D721Med (cell line): ENCODE measurements around the gene TRAPPC11.
"Not testable (repeated sequence)": the region's sequence is repeated elsewhere in the genome, so short reads cannot be mapped to it uniquely, and the experiment has no call there.

Experiments used
- DNase-seq: peaks from one replicate; pipeline ENCODE4 v3.0.0; 2011; ENCODE audit warnings: low spot score; ENCODE audit not compliant: insufficient read length
- FAIRE-seq: peaks from 2 replicates; lab custom pipeline; 2011; peaks lifted over from hg19 to GRCh38; lab: Jason Lieb, UNC
- TF ChIP-seq, protein P1 (sequence below): IDR thresholded peaks from 2 replicates; pipeline ENCODE4 v1.5.1; 2012; ENCODE audit warnings: mild to moderate bottlenecking, control low read depth; ENCODE audit not compliant: insufficient read depth; ENCODE audit errors: missing control alignments

TRAPPC11 gene

DNA sequence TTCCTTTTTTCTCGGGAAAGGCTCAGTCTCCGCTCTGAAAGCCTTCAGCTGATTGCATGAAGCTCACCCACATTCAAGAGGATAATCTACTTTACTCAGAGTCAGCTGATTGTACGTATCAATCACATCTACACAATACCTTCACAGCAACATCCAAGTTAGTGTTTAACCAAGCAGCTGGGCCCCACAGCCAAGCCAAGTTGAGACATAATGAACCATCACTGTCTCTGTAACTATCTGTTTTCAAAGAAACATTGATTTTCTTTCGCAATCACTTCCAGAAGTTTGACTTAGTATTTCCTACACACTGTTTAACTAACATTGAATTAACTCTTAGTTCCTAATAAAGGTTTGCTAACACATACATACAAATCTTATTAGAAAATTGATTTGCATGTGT lies 40.4 kb upstream of the TRAPPC11 start:
- no peak for FAIRE-seq
- peak; percentile 35 for DNase-seq
- TF ChIP-seq, protein P1, sequence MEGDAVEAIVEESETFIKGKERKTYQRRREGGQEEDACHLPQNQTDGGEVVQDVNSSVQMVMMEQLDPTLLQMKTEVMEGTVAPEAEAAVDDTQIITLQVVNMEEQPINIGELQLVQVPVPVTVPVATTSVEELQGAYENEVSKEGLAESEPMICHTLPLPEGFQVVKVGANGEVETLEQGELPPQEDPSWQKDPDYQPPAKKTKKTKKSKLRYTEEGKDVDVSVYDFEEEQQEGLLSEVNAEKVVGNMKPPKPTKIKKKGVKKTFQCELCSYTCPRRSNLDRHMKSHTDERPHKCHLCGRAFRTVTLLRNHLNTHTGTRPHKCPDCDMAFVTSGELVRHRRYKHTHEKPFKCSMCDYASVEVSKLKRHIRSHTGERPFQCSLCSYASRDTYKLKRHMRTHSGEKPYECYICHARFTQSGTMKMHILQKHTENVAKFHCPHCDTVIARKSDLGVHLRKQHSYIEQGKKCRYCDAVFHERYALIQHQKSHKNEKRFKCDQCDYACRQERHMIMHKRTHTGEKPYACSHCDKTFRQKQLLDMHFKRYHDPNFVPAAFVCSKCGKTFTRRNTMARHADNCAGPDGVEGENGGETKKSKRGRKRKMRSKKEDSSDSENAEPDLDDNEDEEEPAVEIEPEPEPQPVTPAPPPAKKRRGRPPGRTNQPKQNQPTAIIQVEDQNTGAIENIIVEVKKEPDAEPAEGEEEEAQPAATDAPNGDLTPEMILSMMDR: no peak

DNA sequence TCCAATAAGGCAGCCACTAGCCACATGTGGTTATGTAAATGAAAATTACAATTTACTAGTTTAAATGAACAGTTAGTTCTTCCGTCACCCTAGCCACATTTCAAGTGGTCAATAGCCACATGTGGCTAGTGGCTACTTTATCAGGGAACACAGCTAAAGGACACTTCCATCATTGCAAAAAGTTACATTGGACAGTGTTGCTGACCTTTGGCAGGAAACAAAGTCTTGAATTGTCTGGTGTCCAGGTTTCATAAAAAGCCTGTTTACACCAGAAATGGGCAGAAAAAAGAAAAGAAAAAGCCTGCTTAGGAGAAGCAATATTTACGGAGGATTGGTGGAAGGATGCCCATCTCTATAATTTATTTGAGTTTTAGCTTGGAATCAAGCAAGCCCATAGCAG lies 38.7 kb upstream of the TRAPPC11 start:
- TF ChIP-seq, protein P1: no peak
- FAIRE-seq (no peak), DNase-seq (no peak)

DNA sequence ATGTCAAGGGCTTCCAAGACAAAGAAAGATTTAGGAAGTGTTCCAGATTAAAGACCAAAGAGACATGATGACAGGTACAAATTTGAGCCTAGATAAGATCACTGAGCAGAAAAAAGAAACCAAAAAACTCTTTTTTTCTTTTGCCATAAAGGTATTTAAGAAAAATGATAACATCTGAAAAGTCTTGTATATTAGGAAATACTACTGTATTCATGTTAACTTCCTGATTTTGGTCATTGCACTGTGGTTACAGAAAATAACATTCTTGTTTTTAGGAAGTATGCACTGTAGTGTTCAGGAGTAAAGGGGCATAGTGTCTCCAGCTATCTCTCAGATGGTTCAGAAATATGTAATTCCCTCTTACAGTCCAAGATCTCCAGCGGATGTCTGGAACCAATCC lies 37.2 kb upstream of the TRAPPC11 start:
- TF ChIP-seq, protein P1: no peak
- FAIRE-seq: no peak
- DNase-seq: no peak

DNA sequence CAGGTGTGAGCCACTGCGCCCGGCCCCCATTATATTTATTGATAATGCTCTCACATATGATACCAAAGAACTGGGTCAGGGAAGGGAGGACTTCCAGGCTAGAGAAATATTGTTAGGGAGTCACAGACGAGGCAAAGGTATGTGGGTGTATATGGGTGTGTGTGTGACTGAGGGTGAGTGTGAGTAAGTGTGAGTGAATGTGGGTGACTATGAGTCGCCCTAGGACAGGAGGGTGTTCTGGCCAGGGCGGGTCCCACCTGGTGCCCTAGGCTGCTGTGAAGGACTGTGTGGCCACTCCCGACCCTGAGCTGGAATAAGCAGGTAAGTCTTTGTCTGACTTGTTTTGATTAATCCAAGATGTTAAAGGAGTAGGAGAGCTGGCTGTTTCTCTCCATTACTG lies 34.5 kb upstream of the TRAPPC11 start:
- FAIRE-seq (no peak), DNase-seq (no peak)
- TF ChIP-seq, protein P1: no peak

DNA sequence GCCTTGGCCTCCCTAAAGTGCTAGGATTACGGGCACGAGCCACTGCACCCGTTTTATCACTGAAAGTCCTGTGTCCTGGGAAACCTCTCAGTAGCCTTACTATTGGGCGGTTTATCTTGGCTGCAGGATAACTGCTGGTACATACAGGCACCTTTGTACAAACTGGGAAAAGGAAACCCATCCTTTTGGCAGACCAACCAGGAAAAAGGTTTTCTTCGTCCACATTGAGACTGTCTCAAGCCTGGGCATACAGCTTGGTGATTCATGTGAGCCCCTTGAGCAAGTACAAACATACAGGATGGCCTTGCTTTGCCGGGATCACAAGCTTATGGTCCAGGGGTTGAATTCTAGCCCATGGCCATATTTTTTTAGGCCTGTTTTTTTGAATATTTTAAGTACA lies 32.9 kb upstream of the TRAPPC11 start:
- TF ChIP-seq, protein P1: no peak
- FAIRE-seq: no peak
- DNase-seq: no peak

DNA sequence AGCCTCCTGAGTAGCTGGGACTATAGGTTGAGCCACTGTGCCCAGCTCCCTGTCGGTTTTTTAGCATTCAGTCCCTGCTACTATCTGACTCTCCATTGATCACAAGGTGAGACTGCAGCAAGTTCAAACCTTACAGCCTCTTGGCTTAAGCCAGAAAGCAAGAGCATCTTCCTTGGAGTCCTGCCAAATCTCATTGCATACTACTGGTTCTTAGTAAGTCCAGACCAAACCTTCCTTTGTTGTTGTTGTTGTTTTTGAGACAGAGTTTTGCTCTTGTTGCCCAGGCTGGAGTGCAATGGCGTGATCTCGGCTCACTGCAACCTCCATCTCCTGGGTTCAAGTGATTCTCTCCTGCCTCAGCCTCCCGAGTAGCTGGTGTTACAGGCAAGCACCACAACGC lies 31.8 kb upstream of the TRAPPC11 start:
- not testable (repeated sequence) for FAIRE-seq

DNA sequence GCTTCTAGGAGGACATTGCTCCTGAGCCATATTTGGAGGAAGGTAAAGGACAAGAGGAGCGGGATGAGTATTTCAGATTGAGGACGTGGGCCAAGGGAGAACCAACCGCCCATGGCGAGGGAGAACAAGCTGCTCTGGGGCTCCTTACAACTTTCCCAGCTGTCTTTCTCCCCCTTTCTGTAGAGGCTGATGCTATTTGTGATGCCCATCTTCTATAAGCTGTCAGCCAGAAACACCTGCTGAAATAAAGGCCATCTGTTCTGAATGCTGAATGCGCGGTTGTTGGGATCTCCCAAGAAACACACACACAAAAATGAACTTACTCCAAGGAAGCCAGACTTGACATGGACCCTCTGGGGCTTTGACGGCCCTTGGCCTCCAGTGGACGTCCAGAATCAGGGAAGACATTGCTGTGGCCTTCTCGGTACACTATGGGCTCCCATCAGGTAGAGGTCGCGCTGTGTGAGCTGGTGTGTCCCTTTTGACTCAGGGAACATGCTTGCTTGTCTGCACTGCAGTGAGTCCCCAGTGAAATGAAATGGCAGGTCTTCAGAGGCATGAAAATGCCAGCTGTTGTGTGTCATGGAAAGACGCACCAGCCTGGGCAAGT lies 31.0 kb upstream of the TRAPPC11 start:
- no peak for FAIRE-seq
- DNase-seq: no peak
- TF ChIP-seq, protein P1: no peak

More for the DNA sequence above, 31.8 kb upstream of the TRAPPC11 start:
- DNase-seq: not testable (repeated sequence)

DNA sequence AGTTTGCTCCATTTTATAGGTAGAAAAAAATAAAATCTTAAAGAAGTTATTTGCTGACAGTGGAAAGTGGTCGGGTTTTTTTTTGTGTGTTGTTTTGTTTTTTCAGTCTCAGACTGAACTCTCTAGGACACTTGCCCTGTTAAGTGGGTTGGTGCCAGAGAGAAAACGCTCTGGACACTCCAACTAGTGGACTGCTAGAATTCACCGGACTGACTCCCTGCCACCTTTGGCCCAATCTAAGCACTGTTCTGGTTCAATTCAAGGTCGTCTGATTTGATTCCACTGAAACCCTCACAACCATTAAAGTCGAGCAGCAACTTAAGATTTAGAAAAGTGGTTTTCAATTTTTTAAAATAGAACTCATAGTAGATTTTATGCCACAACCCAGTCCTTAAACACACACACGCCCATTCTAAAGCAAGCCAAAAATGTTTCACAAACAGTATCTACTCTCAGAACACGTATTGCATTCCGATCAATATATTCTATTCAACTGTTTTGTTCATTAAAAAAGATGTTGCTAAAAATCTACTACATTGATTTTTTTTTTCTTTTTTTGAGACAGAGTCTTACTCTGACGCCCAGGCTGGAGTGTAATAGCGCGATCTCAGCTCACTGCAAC lies 27.4 kb upstream of the TRAPPC11 start:
- FAIRE-seq: no peak
- no peak for DNase-seq
- TF ChIP-seq, protein P1: no peak
